Vagina (tissue), 2 donors: Measurements from ENCODE around the gene PCDHGC5.

ENCODE experiments used
- POLR2AphosphoS5 ChIP-seq, 2 donors: sonication (generic); formaldehyde crosslinking; IDR thresholded peaks; one replicate each; pipeline ENCODE4 v1.9.0; 2017; ENCODE audit warnings: antibody characterized with exemption in 2 of 2, mild to moderate bottlenecking in 2 of 2, low read depth in 1 of 2; ENCODE audit not compliant: insufficient read depth in 1 of 2
- TF ChIP-seq, protein P1 (sequence below), 3 experiments: fragments of 450-650 bp in 2 of 3; fragments of 200-600 bp in 1 of 3; sonication (generic) in 1 of 3; IDR thresholded peaks; one replicate each; pipeline ENCODE4 v1.5.1; 2017 to 2019; ENCODE audit warnings: antibody characterized with exemption in 3 of 3, mild to moderate bottlenecking in 2 of 3, moderate library complexity in 2 of 3

DNA sequence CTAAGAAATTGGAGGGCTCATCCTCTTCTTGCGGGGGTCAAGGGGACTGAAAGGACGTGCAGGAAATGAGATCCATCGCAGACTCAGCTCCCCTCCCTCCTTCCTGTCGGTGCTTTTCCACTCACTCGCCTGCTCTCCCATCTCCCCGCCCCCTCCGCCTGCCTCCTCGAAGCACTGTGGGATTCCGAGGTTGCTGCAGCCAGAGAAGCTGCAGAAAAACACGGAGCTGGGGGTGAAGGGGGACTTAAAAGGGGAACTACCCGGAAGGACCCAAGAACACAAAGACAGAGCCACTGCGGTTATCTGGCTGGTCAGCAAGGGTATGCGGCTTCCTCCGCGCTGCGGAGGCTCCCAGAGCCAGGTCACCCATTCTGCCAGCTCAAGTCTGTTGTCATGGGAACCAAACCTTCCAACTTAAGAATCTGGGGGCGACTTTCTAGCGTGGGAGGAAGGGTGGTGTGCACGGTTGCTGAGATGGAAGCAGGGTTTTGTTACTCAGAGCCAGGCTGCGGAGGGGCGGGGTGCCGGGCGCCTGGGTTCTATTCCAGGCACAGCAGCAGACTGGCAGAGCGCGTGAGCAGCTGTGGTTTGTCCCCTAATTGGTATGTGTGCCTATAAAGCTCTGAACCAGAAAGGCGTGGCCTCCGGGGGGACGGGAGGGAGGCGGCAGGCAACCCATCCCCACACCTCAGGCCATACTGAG is 24.9 kb downstream of the PCDHGC5 start:
- TF ChIP-seq, protein P1, sequence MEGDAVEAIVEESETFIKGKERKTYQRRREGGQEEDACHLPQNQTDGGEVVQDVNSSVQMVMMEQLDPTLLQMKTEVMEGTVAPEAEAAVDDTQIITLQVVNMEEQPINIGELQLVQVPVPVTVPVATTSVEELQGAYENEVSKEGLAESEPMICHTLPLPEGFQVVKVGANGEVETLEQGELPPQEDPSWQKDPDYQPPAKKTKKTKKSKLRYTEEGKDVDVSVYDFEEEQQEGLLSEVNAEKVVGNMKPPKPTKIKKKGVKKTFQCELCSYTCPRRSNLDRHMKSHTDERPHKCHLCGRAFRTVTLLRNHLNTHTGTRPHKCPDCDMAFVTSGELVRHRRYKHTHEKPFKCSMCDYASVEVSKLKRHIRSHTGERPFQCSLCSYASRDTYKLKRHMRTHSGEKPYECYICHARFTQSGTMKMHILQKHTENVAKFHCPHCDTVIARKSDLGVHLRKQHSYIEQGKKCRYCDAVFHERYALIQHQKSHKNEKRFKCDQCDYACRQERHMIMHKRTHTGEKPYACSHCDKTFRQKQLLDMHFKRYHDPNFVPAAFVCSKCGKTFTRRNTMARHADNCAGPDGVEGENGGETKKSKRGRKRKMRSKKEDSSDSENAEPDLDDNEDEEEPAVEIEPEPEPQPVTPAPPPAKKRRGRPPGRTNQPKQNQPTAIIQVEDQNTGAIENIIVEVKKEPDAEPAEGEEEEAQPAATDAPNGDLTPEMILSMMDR (IDR thresholded peaks at IDR 0.05): no peak
- TF ChIP-seq POLR2AphosphoS5 (IDR thresholded peaks at IDR 0.05; ENCODE audit: insufficient read depth in 1 of 2, low read depth in 1 of 2): peak in 1 of 2 donors; percentile 80
